Spleen (tissue), 7 donors: Measurements from ENCODE around the gene CEBPB.
A peak's percentile ranks its signal among the peaks of the same experiment; 100 is the strongest.

Experiments
- CTCF ChIP-seq, 11 experiments: fragments of 200-600 bp in 7 of 11; fragments of 450-650 bp in 4 of 11; sonication (generic) in 4 of 11; IDR thresholded peaks in 8 of 11; conservative IDR thresholded peaks in 3 of 11; 1 replicate in 7 of 11; 2 replicates in 4 of 11; pipeline versions ENCODE4 v1.4.0 to v1.8.0; 2016 to 2021; ENCODE audit warnings: antibody characterized with exemption in 11 of 11, inconsistent platforms in 4 of 11, mild to moderate bottlenecking in 1 of 11
- POLR2AphosphoS5 ChIP-seq, 3 donors: sonication (generic); formaldehyde crosslinking; IDR thresholded peaks; one replicate each; pipeline ENCODE4 v1.5.1; 2017; ENCODE audit warnings: antibody characterized with exemption in 3 of 3
- donor health status: DM: no; HTN: no; CAD: no; lungs with moderate emphysema.
- donor health status: DM: no; HTN: no; CAD: no.
- donor health status: DM: no; HTN: no; CAD: no.

- peak; percentile 82 to 99 (median 95) for TF ChIP-seq CTCF (IDR thresholded peaks at IDR 0.05 in 8 of 11, conservative IDR thresholded peaks at IDR 0.05 in 3 of 11)
- TF ChIP-seq POLR2AphosphoS5 (IDR thresholded peaks at IDR 0.05), result peak in 1 of 3 donors; percentile 42
These were observed 21.3 kb upstream of the CEBPB start for GRCh38 chr20:50169329-50169823.
